ENCODE data around the gene MYB. TPM values are rescaled to one million over a fixed set of nuclear protein-coding genes. Genes with fewer than 3 reads are reported as not detected.
"Not testable (repeated sequence)": the region's sequence is repeated elsewhere in the genome, so short reads cannot be mapped to it uniquely, and the experiment has no call there.

Gene MYB
- total RNA-seq, 2 experiments from 2014 or later, result 36.6 to 37.2 TPM

GRCh38 chr6:135233686-135234491, 52.8 kb downstream of the MYB start:
- H3K4me3 Mint-ChIP-seq, result no peak overlapping the region
- DNase-seq, result no peak
- peaks cover 15% of the 10 kb centered on the region for H3K4me1 Mint-ChIP-seq
- peaks cover 2% of the 10 kb centered on the region for H3K36me3 Mint-ChIP-seq
- no peaks in the 10 kb centered on the region for H3K27me3 Mint-ChIP-seq
- no peaks in the 10 kb centered on the region for H3K9me3 Mint-ChIP-seq
- no peak overlapping the region for H3K27ac Mint-ChIP-seq

DNA sequence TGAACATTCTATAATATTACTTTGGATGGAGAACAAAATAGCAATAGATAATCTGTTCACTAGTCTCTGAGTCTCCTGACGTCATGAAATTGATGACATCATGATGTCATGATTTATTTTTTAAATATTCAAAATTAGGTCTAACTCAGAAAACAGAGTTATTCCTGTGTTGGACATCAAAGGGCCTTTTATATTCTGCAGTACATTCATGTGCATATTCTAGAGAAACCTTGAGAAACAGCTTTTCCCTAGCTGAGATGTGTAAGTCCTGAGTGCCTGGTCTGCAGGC, 53.3 kb downstream of the MYB start:
- no peaks in the 10 kb centered on the region for H3K36me3 Mint-ChIP-seq
- H3K27ac Mint-ChIP-seq, result no peak overlapping the region
- DNase-seq, result no peak
- no peaks in the 10 kb centered on the region for H3K27me3 Mint-ChIP-seq
- peaks cover 15% of the 10 kb centered on the region for H3K4me1 Mint-ChIP-seq
- H3K4me3 Mint-ChIP-seq, result no peak overlapping the region
- no peaks in the 10 kb centered on the region for H3K9me3 Mint-ChIP-seq

GRCh38 chr6:135235716-135236115, 54.6 kb downstream of the MYB start:
- Mint-ChIP-seq H3K27ac (no peak overlapping the region), H3K4me3 (no peak overlapping the region), H3K27me3 (no peaks in the 10 kb centered on the region), H3K9me3 (no peaks in the 10 kb centered on the region), H3K4me1 (peaks cover 15% of the 10 kb centered on the region), H3K36me3 (no peaks in the 10 kb centered on the region)
- DNase-seq, result no peak

- no peaks in the 10 kb centered on the region for H3K36me3 Mint-ChIP-seq
- no peak for DNase-seq
- H3K9me3 Mint-ChIP-seq, result no peaks in the 10 kb centered on the region
- peaks cover 13% of the 10 kb centered on the region for H3K4me1 Mint-ChIP-seq
- no peaks in the 10 kb centered on the region for H3K27me3 Mint-ChIP-seq
- H3K27ac Mint-ChIP-seq, result no peak overlapping the region
- H3K4me3 Mint-ChIP-seq, result no peak overlapping the region
Observed at GRCh38 chr6:135236319-135236718, 55.2 kb downstream of the MYB start.

DNA sequence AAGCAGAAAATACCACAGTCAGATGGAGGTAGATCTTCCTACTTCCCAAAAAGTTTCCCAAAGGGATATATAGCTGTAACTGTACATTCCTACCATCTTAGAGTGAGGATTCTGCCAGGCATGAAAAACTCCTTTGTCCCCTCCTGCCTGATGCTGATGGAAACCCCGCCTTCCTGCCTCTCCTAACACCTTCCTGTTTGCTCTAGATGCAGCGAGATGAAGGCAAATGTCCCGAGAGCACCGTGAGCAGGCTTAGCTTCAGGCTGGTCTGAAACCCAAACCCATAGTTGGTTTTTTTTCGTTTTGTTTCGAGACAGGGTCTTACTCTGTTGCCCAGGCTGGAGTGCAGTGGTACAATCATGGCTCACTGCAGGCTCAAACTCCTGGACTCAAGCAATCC, 55.6 kb downstream of the MYB start:
- Mint-ChIP-seq H3K36me3 (no peaks in the 10 kb centered on the region), H3K9me3 (no peaks in the 10 kb centered on the region), H3K4me1 (peaks cover 11% of the 10 kb centered on the region), H3K27ac (no peak overlapping the region), H3K27me3 (no peaks in the 10 kb centered on the region), H3K4me3 (no peak overlapping the region)
- DNase-seq, result no peak

GRCh38 chr6:135240711-135241110, 59.6 kb downstream of the MYB start:
- Mint-ChIP-seq H3K36me3 (no peaks in the 10 kb centered on the region), H3K4me3 (no peak overlapping the region), H3K4me1 (peaks cover 8% of the 10 kb centered on the region), H3K27me3 (no peaks in the 10 kb centered on the region), H3K27ac (no peak overlapping the region), H3K9me3 (no peaks in the 10 kb centered on the region)
- no peak for DNase-seq

- no peaks in the 10 kb centered on the region for H3K27me3 Mint-ChIP-seq
- H3K36me3 Mint-ChIP-seq, result no peaks in the 10 kb centered on the region
- no peak for DNase-seq
Observed at GRCh38 chr6:135243871-135244796, 63.0 kb downstream of the MYB start.

GRCh38 chr6:135244805-135245204, 63.7 kb downstream of the MYB start:
- no peaks in the 10 kb centered on the region for H3K27me3 Mint-ChIP-seq
- no peak overlapping the region for H3K27ac Mint-ChIP-seq
- DNase-seq, result no peak
- peaks cover 5% of the 10 kb centered on the region for H3K4me1 Mint-ChIP-seq
- no peak overlapping the region for H3K4me3 Mint-ChIP-seq
- no peaks in the 10 kb centered on the region for H3K9me3 Mint-ChIP-seq
- H3K36me3 Mint-ChIP-seq, result no peaks in the 10 kb centered on the region

More at GRCh38 chr6:135243871-135244796, 63.0 kb downstream of the MYB start:
- H3K9me3 Mint-ChIP-seq, result no peaks in the 10 kb centered on the region
- peaks cover 3% of the 10 kb centered on the region for H3K4me1 Mint-ChIP-seq
- no peak overlapping the region for H3K4me3 Mint-ChIP-seq
- H3K27ac Mint-ChIP-seq, result no peak overlapping the region

DNA sequence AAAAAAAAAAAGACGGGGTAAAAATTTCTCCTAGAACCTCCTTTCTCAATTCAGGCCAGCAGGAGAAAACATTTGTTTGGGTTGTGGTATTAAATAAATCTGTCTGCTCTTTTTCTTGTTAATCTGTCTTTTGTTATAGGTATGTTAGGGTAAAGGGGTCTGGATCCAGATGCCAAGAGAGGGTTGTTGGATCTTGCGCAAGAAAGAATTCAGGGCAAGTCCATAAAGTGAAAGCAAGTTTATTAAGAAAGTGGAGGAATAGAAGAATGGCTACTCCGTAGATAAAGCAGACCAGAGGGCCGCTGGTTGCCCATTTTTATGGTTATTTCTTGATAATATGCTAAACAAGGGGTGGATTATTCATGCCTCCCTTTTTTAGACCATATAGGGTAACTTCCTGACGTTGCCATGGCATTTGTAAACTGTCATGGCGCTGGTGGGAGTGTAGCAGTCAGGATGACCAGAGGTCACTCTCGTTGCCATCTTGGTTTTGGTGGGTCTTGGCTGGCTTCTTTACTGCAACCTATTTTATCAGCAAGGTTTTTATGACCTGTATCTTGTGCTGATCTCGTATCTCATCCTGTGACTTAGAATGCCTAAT, 65.4 kb downstream of the MYB start:
- H3K27me3 Mint-ChIP-seq, H3K9me3 Mint-ChIP-seq, H3K27ac Mint-ChIP-seq, DNase-seq, H3K4me3 Mint-ChIP-seq, H3K36me3 Mint-ChIP-seq: not testable (repeated sequence)
- H3K4me1 Mint-ChIP-seq, result peaks cover 11% of the 10 kb centered on the region

DNA sequence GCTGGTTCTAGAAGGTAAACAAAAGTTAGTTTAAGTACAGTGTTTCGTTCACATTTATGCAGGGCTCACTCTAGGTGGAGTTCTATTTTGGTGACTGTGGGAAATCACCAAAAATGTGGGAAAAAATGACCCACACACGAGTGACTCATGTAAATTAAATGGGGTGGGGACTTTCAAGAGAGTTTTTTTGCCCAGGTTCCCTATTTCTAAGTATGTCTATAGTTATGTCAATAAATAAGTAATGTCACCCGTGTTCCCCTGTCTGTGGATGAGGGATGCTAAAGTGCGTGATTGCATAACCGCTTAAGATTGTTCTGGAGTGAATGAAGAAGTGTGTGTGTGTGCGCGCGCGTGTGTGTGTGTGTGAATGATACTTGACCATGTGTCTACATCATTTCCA, 69.1 kb downstream of the MYB start:
- no peak for DNase-seq
- H3K4me1 Mint-ChIP-seq, result peaks cover 8% of the 10 kb centered on the region
- H3K36me3 Mint-ChIP-seq, result no peaks in the 10 kb centered on the region
- H3K9me3 Mint-ChIP-seq, result no peaks in the 10 kb centered on the region
- H3K27ac Mint-ChIP-seq, result no peak overlapping the region
- no peak overlapping the region for H3K4me3 Mint-ChIP-seq
- H3K27me3 Mint-ChIP-seq, result no peaks in the 10 kb centered on the region

DNA sequence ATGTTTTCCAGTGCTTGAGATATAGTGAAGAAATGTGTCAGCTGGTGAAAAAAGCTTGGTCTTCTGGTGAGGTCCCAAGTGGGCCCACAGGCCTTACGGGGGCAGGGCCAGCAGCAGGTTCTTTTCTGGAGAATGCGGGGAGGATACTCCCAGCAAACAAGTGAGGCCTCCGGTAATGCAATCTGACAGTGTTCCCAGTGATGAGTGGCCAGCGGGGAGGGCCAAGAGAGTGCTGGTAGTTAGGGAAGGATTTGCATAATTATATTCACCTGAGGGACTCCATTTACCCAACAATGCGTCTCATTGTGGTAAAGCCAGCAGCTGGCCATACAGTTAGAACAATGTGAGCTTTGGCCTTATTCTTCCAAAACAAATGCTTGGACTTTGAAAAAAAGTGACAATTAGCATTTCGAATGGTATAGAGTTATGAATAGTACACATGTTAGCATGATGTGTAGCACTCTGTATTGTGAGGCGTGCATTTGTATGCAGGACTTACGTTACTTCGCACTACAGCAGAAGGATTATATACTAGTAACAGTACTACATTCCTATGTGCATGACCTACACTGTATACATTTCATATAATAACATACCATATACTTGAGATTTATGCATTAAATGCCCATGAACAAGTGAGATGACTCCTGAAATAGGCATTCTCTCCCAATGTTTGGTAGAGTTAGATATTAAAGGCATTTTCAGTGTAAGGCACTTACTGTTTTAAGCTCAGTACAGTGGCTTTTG, 69.8 kb downstream of the MYB start:
- no peak for DNase-seq
- H3K27me3 Mint-ChIP-seq, result no peaks in the 10 kb centered on the region
- no peaks in the 10 kb centered on the region for H3K36me3 Mint-ChIP-seq
- H3K9me3 Mint-ChIP-seq, result no peaks in the 10 kb centered on the region
- no peak overlapping the region for H3K27ac Mint-ChIP-seq
- H3K4me3 Mint-ChIP-seq, result no peak overlapping the region
- peaks cover 8% of the 10 kb centered on the region for H3K4me1 Mint-ChIP-seq

GRCh38 chr6:135251498-135252441, 70.7 kb downstream of the MYB start:
- Mint-ChIP-seq H3K27ac (no peak overlapping the region), H3K27me3 (no peaks in the 10 kb centered on the region), H3K36me3 (no peaks in the 10 kb centered on the region), H3K9me3 (no peaks in the 10 kb centered on the region), H3K4me3 (no peak overlapping the region), H3K4me1 (peaks cover 8% of the 10 kb centered on the region)
- no peak for DNase-seq

DNA sequence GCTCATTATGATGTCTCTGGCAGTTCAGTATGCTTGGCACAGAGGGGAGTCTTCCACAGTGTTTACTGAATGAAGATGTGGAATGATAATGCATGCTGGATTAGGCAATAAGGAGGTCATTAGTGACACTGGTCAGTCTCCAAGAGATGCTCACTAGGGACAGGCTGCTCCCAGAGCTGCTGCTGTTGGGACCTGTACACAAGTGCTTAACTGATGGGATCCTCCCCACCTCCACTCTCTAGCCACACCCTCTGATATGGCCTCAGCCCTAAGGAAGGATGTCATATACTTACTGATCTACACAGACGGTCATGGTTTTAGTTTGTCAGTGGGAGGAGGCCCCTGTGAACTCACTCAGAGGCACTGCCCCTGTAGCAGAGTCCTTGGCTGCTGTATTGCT, 73.4 kb downstream of the MYB start:
- Mint-ChIP-seq H3K9me3 (no peaks in the 10 kb centered on the region), H3K4me3 (no peak overlapping the region), H3K27me3 (no peaks in the 10 kb centered on the region), H3K4me1 (peaks cover 8% of the 10 kb centered on the region), H3K27ac (no peak overlapping the region), H3K36me3 (no peaks in the 10 kb centered on the region)
- DNase-seq, result no peak

- Mint-ChIP-seq H3K4me1 (no peaks in the 10 kb centered on the region), H3K27me3 (peaks cover 4% of the 10 kb centered on the region), H3K36me3 (no peaks in the 10 kb centered on the region), H3K4me3 (no peak overlapping the region), H3K9me3 (no peaks in the 10 kb centered on the region), H3K27ac (no peak overlapping the region)
- DNase-seq, result no peak
Observed at GRCh38 chr6:135256866-135257265, 75.8 kb downstream of the MYB start.
